GM18519 (cell line): ENCODE results near the gene MAP3K2.

Experiments
- ATAC-seq: cut with Tn5 transposase; IDR thresholded peaks from one replicate; pipeline ENCODE4 v1.9.1; 2021; ENCODE audit warnings: mild to moderate bottlenecking, moderate library complexity; ENCODE audit not compliant: unreplicated experiment, low FRiP score

MAP3K2 gene

GRCh38 chr2:127255146-127255545 is 132.6 kb downstream of the MAP3K2 start:
- ATAC-seq, result no peak

- no peak for ATAC-seq
These were observed 133.3 kb downstream of the MAP3K2 start for GRCh38 chr2:127254386-127254981.
